Heart right ventricle (tissue), 16 donors: Measurements from ENCODE around the gene MARK1. TPM values are rescaled to one million over a fixed set of nuclear protein-coding genes. Genes with fewer than 3 reads are reported as not detected.

ENCODE experiments used
- ATAC-seq, 8 donors: fragments of 200-7000 bp; cut with Tn5 transposase; one replicate each; pipeline ENCODE4 v1.9.1; 2020; ENCODE audit warnings: mild to moderate bottlenecking in 8 of 8, moderate library complexity in 8 of 8, moderate number of reproducible peaks in 1 of 8
- DNase-seq, 2 donors: peaks; one replicate each; pipeline ENCODE4 v3.0.0-alpha.2; 2020
- H3K27ac ChIP-seq, 10 donors: fragments of 200-600 bp; sonication (generic) in 2 of 10; one replicate each; pipeline versions ENCODE4 v1.5.0 to v1.8.0; 2020 to 2022; ENCODE audit warnings: mild to moderate bottlenecking in 3 of 10
- H3K27me3 ChIP-seq, 7 donors: fragments of 200-600 bp; one replicate each; pipeline ENCODE4 v1.8.0; 2021 to 2022; ENCODE audit warnings: mild to moderate bottlenecking in 2 of 7
- H3K36me3 ChIP-seq, 9 donors: fragments of 200-600 bp; sonication (generic) in 1 of 9; one replicate each; pipeline versions ENCODE4 v1.5.0 to v1.8.0; 2020 to 2022; ENCODE audit warnings: mild to moderate bottlenecking in 2 of 9
- H3K4me1 ChIP-seq, 9 donors: fragments of 200-600 bp; sonication (generic) in 1 of 9; one replicate each; pipeline versions ENCODE4 v1.5.0 to v1.8.0; 2020 to 2022; ENCODE audit warnings: mild to moderate bottlenecking in 4 of 9
- H3K4me3 ChIP-seq, 10 donors: fragments of 200-600 bp; sonication (generic) in 2 of 10; one replicate each; pipeline versions ENCODE4 v1.5.0 to v1.8.0; 2020 to 2022; ENCODE audit warnings: mild to moderate bottlenecking in 7 of 10, moderate library complexity in 2 of 10
- H3K9me3 ChIP-seq, 11 donors: fragments of 200-600 bp in 10 of 11; sonication (generic) in 2 of 11; one replicate each; pipeline versions ENCODE4 v1.5.0 to v1.8.0; 2013 to 2022; ENCODE audit warnings: mild to moderate bottlenecking in 2 of 11, control low read depth in 1 of 11, moderate library complexity in 1 of 11
- WGBS, 2 donors: extraction: QIAGEN DNeasy Blood & Tissue Kit; methylation state at CpG; one replicate each; pipeline ENCODE4 v1.1.7; 2013; ENCODE audit warnings: inconsistent platforms in 1 of 2; 5-methylcytosine and 5-hydroxymethylcytosine counted together
- intact Hi-C, 10 donors: fragments of 100-400 bp; cut with DNase I; formaldehyde crosslinking; loops; one replicate each; pipeline versions ENCODE4 v1.11.1 to v1.14.2; 2022
- polyA plus RNA-seq, 2 donors: library from polyadenylated mRNA; stranded (reverse); fragments of 200-250 nt; gene quantifications; one replicate each; pipeline ENCODE4 v1.2.3, GENCODE V29; 2013
- total RNA-seq, 10 donors: library from RNA; stranded (reverse); fragmentation: NEBNext Ultra II Directional in 3 of 10; extraction: Animal tissue kit (Norgen Biotek cat#: 25700) in 3 of 10; gene quantifications; one replicate each; pipeline versions ENCODE4 v1.2.1 to v1.2.4, GENCODE V29; 2021 to 2023
- TF ChIP-seq, protein P1 (sequence below), 9 donors: fragments of 200-600 bp; sonication (generic) in 2 of 9; IDR thresholded peaks; one replicate each; pipeline versions ENCODE4 v1.5.0 to v1.8.0; 2021 to 2022; ENCODE audit warnings: antibody characterized with exemption in 9 of 9, mild to moderate bottlenecking in 5 of 9, moderate library complexity in 1 of 9
- donor health status: Arrhythmogenic right ventricular cardiomyopathy.
- donor health status: ischemic (EF 13 %, LVEDD 7.1; RV severe dilation, severe dysfunction).
- donor health status: healthy with polysubstance abuse.
- donor health status: DM: no; HTN: yes; CAD: no.
- donor health status: DM: no; HTN: no; CAD: no.
- donor health status: ischemic (EF 25% LVEDD 6.9; RV normal size, moderate dysfunction).
- donor health status: ischemic (EF 25% LVEDD 5.7; RV mildly dilated, moderate dysfunction).
- donor health status: healthy.
- donor health status: DM: yes; HTN: yes; CAD: no.
- donor health status: Ischemic cardiomyopathy.
- donor health status: ischemic (EF 35%, LVEDD 5.7; RV mildly dilated, moderate dysfunction).
- donor health status: nonischemic (EF 11% LVEDD 7.7; RV severe dilation, severe dysfunction).
- donor health status: DM: yes; HTN: yes; CAD: no.
- donor health status: PGD.
- donor health status: ischemic (EF 29% LVEDD 5.4; RV normal size, mild dysfunction).
- donor health status: nonischemic (EF 23%, LVEDD 6.1; RV moderate dilation, normal function).

Gene MARK1
- total and polyA plus RNA-seq, 12 donors, result 6.9 to 19.0 (median 14.9) TPM

DNA sequence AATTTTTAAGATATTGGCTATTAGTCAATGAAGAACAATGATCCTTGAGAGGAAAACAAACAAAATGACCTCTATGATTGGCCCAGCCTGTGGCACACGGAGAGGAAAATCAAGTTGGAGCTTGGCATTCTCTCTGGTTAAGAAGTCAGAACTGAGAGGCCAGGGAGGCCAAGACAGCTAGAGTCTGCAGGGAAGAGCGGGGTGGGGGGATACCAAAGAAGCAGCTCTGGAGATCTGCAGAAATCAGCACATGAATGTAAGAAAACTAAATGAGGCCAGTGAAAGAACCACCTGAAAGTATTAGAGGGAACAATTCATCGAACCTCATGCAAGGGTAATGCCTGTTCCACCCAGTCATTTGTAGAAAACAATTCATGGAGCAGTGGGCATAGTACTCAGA lies 138.4 kb downstream of the MARK1 start:
- Histone ChIP-seq H3K27me3 (no peaks in the 10 kb centered on the region), H3K4me1 (no peaks in the 10 kb centered on the region), H3K36me3 (peaks cover 0 to 21% (median 0%) of the 10 kb centered on the region in 9 donors), H3K27ac (no peak overlapping the region), H3K9me3 (peaks cover 0 to 18% (median 7%) of the 10 kb centered on the region in 11 donors), H3K4me3 (no peak overlapping the region)
- intact Hi-C loops, result no loop called here
- DNase-seq, result no peak
- TF ChIP-seq, protein P1, sequence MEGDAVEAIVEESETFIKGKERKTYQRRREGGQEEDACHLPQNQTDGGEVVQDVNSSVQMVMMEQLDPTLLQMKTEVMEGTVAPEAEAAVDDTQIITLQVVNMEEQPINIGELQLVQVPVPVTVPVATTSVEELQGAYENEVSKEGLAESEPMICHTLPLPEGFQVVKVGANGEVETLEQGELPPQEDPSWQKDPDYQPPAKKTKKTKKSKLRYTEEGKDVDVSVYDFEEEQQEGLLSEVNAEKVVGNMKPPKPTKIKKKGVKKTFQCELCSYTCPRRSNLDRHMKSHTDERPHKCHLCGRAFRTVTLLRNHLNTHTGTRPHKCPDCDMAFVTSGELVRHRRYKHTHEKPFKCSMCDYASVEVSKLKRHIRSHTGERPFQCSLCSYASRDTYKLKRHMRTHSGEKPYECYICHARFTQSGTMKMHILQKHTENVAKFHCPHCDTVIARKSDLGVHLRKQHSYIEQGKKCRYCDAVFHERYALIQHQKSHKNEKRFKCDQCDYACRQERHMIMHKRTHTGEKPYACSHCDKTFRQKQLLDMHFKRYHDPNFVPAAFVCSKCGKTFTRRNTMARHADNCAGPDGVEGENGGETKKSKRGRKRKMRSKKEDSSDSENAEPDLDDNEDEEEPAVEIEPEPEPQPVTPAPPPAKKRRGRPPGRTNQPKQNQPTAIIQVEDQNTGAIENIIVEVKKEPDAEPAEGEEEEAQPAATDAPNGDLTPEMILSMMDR (IDR thresholded peaks at IDR 0.05), result no peak
- 84 to 87% methylated on average over 3 of the region's 3 CpGs for WGBS, 2 donors
- no peak for ATAC-seq

DNA sequence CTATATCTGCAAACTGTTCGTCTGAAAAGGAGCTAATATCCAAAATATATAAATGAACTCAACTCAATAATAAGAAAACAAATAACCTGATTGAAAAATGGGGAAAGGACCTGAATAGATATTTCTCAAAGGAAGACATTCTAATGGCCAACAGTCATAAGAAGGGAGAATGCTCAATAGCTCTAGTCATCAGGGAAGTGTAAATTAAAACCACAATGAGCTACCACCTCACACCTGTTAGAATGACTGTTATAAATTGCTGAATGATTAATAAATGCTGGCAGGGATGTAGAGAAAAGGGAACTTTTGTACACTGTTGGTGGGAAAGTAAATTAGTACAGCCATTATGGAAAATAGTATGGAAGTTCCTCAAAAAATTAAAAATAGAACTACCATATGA lies 141.1 kb downstream of the MARK1 start:
- H3K9me3 ChIP-seq, result peaks cover 0 to 18% (median 7%) of the 10 kb centered on the region in 11 donors
- no peak for ATAC-seq

DNA sequence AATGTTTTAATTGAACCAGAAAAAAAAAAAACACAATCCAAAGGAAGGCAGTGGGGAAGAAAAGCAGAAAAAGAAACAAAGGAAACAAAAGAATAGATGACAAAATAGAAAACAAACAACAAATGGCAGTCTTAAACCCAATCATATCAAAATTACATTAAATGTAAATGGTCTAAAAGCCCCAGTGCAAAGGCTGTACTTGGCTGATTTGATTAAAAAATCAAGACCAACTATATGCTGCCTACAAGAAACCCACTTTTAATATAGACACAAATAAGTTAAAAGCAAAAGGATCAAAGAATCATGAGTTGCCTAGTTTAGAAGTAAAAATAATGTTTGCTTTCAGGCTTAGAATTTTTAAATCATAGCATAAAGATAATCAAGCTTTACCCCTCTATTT lies 142.4 kb downstream of the MARK1 start:
- TF ChIP-seq, protein P1 (IDR thresholded peaks at IDR 0.05), result no peak
- DNase-seq, result no peak
- H3K27ac ChIP-seq, result no peak overlapping the region
- peaks cover 0 to 18% (median 7%) of the 10 kb centered on the region in 11 donors for H3K9me3 ChIP-seq
- no peak overlapping the region for H3K4me3 ChIP-seq
- peaks cover 0 to 4% (median 0%) of the 10 kb centered on the region in 9 donors for H3K4me1 ChIP-seq
- H3K36me3 ChIP-seq, result no peaks in the 10 kb centered on the region
- intact Hi-C loops, result no loop called here
- no peak for ATAC-seq
- no peaks in the 10 kb centered on the region for H3K27me3 ChIP-seq

More for the DNA sequence above, 141.1 kb downstream of the MARK1 start:
- no peak for DNase-seq
- no peak overlapping the region for H3K27ac ChIP-seq
- 87 to 89% methylated on average over 1 of the region's 1 CpG for WGBS, 2 donors
- H3K4me1 ChIP-seq, result peaks cover 0 to 4% (median 0%) of the 10 kb centered on the region in 9 donors
- H3K4me3 ChIP-seq, result no peak overlapping the region
- TF ChIP-seq, protein P1 (IDR thresholded peaks at IDR 0.05), result no peak
- intact Hi-C loops, result no loop called here
- H3K36me3 ChIP-seq, result no peaks in the 10 kb centered on the region
- H3K27me3 ChIP-seq, result no peaks in the 10 kb centered on the region

DNA sequence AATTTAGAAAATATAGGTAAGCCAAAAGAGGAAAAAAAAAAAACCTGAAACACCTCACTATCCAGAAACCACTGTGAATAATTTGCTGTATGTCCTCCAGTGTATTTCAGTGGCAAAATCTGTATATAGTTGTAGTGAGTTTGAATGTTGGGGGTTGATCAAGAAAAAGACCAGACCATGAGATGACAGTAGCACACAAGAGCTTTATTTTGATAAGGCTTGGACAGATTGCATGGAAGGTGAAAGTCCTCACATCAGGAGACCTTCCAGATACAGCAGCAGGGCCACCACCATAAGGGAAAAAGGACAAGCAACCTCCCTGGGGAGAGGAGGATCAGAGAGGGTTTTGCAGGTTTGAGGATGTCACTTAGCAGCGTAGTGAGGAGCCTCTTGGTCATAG lies 146.0 kb downstream of the MARK1 start:
- WGBS, 2 donors, result 84 to 86% methylated on average over 1 of the region's 1 CpG
- ATAC-seq, result peak in 2 of 8 donors; percentile 35 to 39

More for the DNA sequence above, 146.0 kb downstream of the MARK1 start:
- Histone ChIP-seq H3K36me3 (no peaks in the 10 kb centered on the region), H3K9me3 (peaks cover 0 to 18% (median 7%) of the 10 kb centered on the region in 11 donors), H3K27me3 (no peaks in the 10 kb centered on the region), H3K4me1 (peaks cover 0 to 4% (median 0%) of the 10 kb centered on the region in 9 donors), H3K4me3 (no peak overlapping the region), H3K27ac (no peak overlapping the region)
- intact Hi-C loops, result no loop called here
- DNase-seq, result no peak
- TF ChIP-seq, protein P1 (IDR thresholded peaks at IDR 0.05), result no peak
